HepG2 (cell line): ENCODE results near the gene CDC42EP1. TPM values are rescaled to one million over a fixed set of nuclear protein-coding genes. Genes with fewer than 3 reads are reported as not detected.

ENCODE experiments used
- AGO2 ChIP-seq: fragments of 200-400 bp; formaldehyde crosslinking; optimal IDR thresholded peaks from 2 replicates; pipeline ENCODE3; 2017; ENCODE audit warnings: mild to moderate bottlenecking, low read depth, low read length, moderate library complexity
- ARNT2 ChIP-seq: sonication (generic); formaldehyde crosslinking; IDR thresholded peaks from 2 replicates; pipeline ENCODE4 v1.8.0; 2022; ENCODE audit warnings: mild to moderate bottlenecking, low read depth, missing genetic modification reagents, moderate library complexity
- FOSL1 ChIP-seq: sonication (generic); formaldehyde crosslinking; IDR thresholded peaks from 2 replicates; pipeline ENCODE4 v1.9.0; 2021; ENCODE audit warnings: missing genetic modification reagents, borderline replicate concordance
- POLR2A ChIP-seq, 2 experiments: IDR thresholded peaks; 2 replicates each; pipeline ENCODE4 v1.6.1; 2011; ENCODE audit warnings: low read depth in 2 of 2, low read length in 2 of 2, mild to moderate bottlenecking in 1 of 2, moderate library complexity in 1 of 2; ENCODE audit not compliant: insufficient read depth in 1 of 2
- RBM39 ChIP-seq: fragments of 200-400 bp; formaldehyde crosslinking; IDR thresholded peaks from one replicate; pipeline ENCODE4 v1.6.1; 2018; ENCODE audit warnings: antibody characterized with exemption, mild to moderate bottlenecking, low read depth, low read length; ENCODE audit not compliant: poor library complexity, severe bottlenecking
- ZBTB1 ChIP-seq: sonication (generic); formaldehyde crosslinking; IDR thresholded peaks from 2 replicates; pipeline ENCODE4 v1.4.0; 2020; ENCODE audit warnings: missing genetic modification reagents, borderline replicate concordance
- ZNF292 ChIP-seq: sonication (generic); formaldehyde crosslinking; IDR thresholded peaks from 2 replicates; pipeline ENCODE4 v1.8.1; 2022; ENCODE audit warnings: mild to moderate bottlenecking, low read depth, missing genetic modification reagents, borderline replicate concordance
- ZNF446 ChIP-seq: sonication (generic); formaldehyde crosslinking; IDR thresholded peaks from 2 replicates; pipeline ENCODE4 v1.5.0; 2020; ENCODE audit warnings: mild to moderate bottlenecking, missing genetic modification reagents
- ZNF709 ChIP-seq: sonication (generic); formaldehyde crosslinking; IDR thresholded peaks from 2 replicates; pipeline ENCODE4 v1.5.0; 2020; ENCODE audit warnings: mild to moderate bottlenecking, missing genetic modification reagents
- polyA plus RNA-seq, 8 experiments: library from polyadenylated mRNA; depleted of rRNA in 3 of 8; stranded (reverse) in 7 of 8; unstranded in 1 of 8; fragments of >200 nt; fragmentation: Illumina TruSeq in 4 of 8; extraction: Trizol in 4 of 8; gene quantifications; 2 replicates each; pipeline versions ENCODE4 v1.2.1 to v1.2.3, GENCODE V29; 2011 to 2016; ENCODE audit warnings: low read depth in 4 of 8, missing spikeins in 1 of 8, mixed read lengths in 1 of 8; ENCODE audit not compliant: insufficient read depth in 1 of 8
- total RNA-seq, 5 experiments: library from RNA; depleted of rRNA; stranded (reverse); fragments of >200 nt; fragmentation: Illumina TruSeq; extraction: Trizol; gene quantifications; 2 replicates each; pipeline ENCODE4 v1.2.3, GENCODE V29; 2016; ENCODE audit warnings: low read depth in 1 of 5
- TF ChIP-seq, protein P1 (sequence below): sonication (generic); formaldehyde crosslinking; IDR thresholded peaks from 2 replicates; pipeline ENCODE4 v1.9.0; 2022; ENCODE audit warnings: low read depth, missing genetic modification reagents
- TF ChIP-seq, protein P2 (sequence below): sonication (generic); formaldehyde crosslinking; IDR thresholded peaks from 2 replicates; pipeline ENCODE4 v1.8.1; 2023; ENCODE audit warnings: mild to moderate bottlenecking, missing genetic modification reagents
- TF ChIP-seq, protein P3 (sequence below): sonication (generic); formaldehyde crosslinking; IDR thresholded peaks from 2 replicates; pipeline ENCODE4 v1.4.0; 2020; ENCODE audit warnings: missing genetic modification reagents
- TF ChIP-seq, protein P4 (sequence below): sonication (generic); formaldehyde crosslinking; IDR thresholded peaks from 2 replicates; pipeline ENCODE4 v1.4.0; 2020; ENCODE audit warnings: missing genetic modification reagents
- TF ChIP-seq, protein P5 (sequence below): sonication (generic); formaldehyde crosslinking; IDR thresholded peaks from 2 replicates; pipeline ENCODE4 v1.4.0; 2020; ENCODE audit warnings: missing genetic modification reagents

The CDC42EP1 gene
- total and polyA plus RNA-seq, 2 of the 13 experiments (the other 11 are each of a cell fraction or from before 2014, with no cell fraction given): 17.1 to 29.5 TPM

DNA sequence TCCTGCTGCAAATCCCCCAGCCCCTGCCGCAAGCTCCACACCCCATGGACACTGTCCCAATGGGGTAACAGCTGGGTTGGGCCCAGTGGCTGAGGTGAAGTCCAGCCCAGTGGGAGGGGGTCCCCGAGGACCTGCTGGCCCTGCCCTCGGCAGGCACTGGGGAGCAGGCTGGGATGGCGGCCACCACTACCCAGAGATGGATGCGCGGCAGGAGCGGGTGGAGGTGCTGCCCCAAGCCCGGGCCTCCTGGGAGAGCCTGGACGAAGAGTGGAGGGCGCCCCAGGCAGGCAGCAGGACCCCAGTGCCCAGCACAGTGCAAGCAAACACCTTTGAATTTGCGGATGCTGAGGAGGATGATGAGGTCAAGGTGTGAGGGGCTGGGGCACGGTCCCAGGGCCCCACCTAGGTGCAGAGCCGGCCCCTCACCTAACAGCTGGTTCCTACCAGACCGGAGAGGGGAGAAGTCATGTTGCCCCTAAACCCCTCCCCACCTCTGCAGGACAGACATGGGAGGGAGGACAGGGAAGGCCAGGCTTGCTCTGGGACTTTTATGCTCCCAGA, 8.2 kb downstream of the CDC42EP1 start (continued):
- TF ChIP-seq AGO2 (peak; percentile 98), ZNF709 (CRISPR knock-in tag) (0 out of 2 replicates have a peak, but pooled peaks have one; percentile 57), ARNT2 (CRISPR knock-in tag) (0 out of 2 replicates have a peak, but pooled peaks have one; percentile 45), RBM39 (peak; percentile 51), FOSL1 (CRISPR knock-in tag) (no peak), ZBTB1 (CRISPR knock-in tag) (no peak), POLR2A (IDR thresholded peaks at IDR 0.05; ENCODE audit: insufficient read depth in 1 of 2, low read depth in 2 of 2, low read length in 2 of 2) (peak in 1 of 2 experiments; percentile 48; a peak in 3 of 4 replicates), ZNF292 (CRISPR knock-in tag) (peak; percentile 14; the same call in 1 of the 2 replicates), ZNF446 (CRISPR knock-in tag) (0 out of 2 replicates have a peak, but pooled peaks have one; percentile 35)
- TF ChIP-seq, protein P1, sequence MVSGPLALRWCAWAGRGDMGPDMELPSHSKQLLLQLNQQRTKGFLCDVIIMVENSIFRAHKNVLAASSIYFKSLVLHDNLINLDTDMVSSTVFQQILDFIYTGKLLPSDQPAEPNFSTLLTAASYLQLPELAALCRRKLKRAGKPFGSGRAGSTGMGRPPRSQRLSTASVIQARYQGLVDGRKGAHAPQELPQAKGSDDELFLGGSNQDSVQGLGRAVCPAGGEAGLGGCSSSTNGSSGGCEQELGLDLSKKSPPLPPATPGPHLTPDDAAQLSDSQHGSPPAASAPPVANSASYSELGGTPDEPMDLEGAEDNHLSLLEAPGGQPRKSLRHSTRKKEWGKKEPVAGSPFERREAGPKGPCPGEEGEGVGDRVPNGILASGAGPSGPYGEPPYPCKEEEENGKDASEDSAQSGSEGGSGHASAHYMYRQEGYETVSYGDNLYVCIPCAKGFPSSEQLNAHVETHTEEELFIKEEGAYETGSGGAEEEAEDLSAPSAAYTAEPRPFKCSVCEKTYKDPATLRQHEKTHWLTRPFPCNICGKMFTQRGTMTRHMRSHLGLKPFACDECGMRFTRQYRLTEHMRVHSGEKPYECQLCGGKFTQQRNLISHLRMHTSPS: no peak
- TF ChIP-seq, protein P2, sequence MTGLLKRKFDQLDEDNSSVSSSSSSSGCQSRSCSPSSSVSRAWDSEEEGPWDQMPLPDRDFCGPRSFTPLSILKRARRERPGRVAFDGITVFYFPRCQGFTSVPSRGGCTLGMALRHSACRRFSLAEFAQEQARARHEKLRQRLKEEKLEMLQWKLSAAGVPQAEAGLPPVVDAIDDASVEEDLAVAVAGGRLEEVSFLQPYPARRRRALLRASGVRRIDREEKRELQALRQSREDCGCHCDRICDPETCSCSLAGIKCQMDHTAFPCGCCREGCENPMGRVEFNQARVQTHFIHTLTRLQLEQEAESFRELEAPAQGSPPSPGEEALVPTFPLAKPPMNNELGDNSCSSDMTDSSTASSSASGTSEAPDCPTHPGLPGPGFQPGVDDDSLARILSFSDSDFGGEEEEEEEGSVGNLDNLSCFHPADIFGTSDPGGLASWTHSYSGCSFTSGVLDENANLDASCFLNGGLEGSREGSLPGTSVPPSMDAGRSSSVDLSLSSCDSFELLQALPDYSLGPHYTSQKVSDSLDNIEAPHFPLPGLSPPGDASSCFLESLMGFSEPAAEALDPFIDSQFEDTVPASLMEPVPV: 0 out of 2 replicates have a peak, but pooled peaks have one; percentile 13
- TF ChIP-seq, protein P3, sequence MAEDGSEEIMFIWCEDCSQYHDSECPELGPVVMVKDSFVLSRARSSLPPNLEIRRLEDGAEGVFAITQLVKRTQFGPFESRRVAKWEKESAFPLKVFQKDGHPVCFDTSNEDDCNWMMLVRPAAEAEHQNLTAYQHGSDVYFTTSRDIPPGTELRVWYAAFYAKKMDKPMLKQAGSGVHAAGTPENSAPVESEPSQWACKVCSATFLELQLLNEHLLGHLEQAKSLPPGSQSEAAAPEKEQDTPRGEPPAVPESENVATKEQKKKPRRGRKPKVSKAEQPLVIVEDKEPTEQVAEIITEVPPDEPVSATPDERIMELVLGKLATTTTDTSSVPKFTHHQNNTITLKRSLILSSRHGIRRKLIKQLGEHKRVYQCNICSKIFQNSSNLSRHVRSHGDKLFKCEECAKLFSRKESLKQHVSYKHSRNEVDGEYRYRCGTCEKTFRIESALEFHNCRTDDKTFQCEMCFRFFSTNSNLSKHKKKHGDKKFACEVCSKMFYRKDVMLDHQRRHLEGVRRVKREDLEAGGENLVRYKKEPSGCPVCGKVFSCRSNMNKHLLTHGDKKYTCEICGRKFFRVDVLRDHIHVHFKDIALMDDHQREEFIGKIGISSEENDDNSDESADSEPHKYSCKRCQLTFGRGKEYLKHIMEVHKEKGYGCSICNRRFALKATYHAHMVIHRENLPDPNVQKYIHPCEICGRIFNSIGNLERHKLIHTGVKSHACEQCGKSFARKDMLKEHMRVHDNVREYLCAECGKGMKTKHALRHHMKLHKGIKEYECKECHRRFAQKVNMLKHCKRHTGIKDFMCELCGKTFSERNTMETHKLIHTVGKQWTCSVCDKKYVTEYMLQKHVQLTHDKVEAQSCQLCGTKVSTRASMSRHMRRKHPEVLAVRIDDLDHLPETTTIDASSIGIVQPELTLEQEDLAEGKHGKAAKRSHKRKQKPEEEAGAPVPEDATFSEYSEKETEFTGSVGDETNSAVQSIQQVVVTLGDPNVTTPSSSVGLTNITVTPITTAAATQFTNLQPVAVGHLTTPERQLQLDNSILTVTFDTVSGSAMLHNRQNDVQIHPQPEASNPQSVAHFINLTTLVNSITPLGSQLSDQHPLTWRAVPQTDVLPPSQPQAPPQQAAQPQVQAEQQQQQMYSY: 0 out of 2 replicates have a peak, but pooled peaks have one; percentile 16
- TF ChIP-seq, protein P4, sequence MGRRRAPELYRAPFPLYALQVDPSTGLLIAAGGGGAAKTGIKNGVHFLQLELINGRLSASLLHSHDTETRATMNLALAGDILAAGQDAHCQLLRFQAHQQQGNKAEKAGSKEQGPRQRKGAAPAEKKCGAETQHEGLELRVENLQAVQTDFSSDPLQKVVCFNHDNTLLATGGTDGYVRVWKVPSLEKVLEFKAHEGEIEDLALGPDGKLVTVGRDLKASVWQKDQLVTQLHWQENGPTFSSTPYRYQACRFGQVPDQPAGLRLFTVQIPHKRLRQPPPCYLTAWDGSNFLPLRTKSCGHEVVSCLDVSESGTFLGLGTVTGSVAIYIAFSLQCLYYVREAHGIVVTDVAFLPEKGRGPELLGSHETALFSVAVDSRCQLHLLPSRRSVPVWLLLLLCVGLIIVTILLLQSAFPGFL (CRISPR knock-in tag): 0 out of 2 replicates have a peak, but pooled peaks have one; percentile 46
- TF ChIP-seq, protein P5, sequence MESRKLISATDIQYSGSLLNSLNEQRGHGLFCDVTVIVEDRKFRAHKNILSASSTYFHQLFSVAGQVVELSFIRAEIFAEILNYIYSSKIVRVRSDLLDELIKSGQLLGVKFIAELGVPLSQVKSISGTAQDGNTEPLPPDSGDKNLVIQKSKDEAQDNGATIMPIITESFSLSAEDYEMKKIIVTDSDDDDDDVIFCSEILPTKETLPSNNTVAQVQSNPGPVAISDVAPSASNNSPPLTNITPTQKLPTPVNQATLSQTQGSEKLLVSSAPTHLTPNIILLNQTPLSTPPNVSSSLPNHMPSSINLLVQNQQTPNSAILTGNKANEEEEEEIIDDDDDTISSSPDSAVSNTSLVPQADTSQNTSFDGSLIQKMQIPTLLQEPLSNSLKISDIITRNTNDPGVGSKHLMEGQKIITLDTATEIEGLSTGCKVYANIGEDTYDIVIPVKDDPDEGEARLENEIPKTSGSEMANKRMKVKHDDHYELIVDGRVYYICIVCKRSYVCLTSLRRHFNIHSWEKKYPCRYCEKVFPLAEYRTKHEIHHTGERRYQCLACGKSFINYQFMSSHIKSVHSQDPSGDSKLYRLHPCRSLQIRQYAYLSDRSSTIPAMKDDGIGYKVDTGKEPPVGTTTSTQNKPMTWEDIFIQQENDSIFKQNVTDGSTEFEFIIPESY (CRISPR knock-in tag): 0 out of 2 replicates have a peak, but pooled peaks have one; percentile 24
